NB4 (cell line): ENCODE results near the gene RDH11.

Experiments used
- POLR2A ChIP-seq: IDR thresholded peaks from 2 replicates; pipeline ENCODE4 v1.6.1; 2011; ENCODE audit warnings: mild to moderate bottlenecking; ENCODE audit not compliant: insufficient read length; ENCODE audit errors: extremely low read depth
- TF ChIP-seq, protein P1 (sequence below): IDR thresholded peaks from one replicate; pipeline ENCODE4 v1.5.1; 2012; ENCODE audit warnings: low read depth, low read length

DNA sequence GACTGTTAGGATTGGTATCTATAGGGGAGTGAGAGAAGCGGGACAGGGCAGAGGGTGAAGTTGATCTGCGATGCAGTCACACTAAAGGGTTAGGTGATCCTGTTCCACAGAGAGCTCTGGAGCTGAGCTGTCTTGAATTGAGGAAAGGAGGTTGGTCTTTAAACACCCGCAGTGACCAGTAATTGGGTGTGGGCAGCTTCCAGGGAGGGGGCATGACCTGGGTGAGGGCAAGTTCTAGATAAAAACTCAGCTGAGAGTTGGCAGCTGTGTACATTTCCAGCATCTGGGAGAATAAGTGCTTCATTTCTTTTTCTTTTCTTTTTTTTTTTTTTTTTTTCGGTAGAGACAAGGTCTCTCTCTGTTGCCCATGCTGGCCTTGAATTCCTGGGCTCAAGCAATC lies 41.2 kb upstream of the RDH11 start:
- TF ChIP-seq, protein P1, sequence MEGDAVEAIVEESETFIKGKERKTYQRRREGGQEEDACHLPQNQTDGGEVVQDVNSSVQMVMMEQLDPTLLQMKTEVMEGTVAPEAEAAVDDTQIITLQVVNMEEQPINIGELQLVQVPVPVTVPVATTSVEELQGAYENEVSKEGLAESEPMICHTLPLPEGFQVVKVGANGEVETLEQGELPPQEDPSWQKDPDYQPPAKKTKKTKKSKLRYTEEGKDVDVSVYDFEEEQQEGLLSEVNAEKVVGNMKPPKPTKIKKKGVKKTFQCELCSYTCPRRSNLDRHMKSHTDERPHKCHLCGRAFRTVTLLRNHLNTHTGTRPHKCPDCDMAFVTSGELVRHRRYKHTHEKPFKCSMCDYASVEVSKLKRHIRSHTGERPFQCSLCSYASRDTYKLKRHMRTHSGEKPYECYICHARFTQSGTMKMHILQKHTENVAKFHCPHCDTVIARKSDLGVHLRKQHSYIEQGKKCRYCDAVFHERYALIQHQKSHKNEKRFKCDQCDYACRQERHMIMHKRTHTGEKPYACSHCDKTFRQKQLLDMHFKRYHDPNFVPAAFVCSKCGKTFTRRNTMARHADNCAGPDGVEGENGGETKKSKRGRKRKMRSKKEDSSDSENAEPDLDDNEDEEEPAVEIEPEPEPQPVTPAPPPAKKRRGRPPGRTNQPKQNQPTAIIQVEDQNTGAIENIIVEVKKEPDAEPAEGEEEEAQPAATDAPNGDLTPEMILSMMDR = no peak
- no peak for TF ChIP-seq POLR2A
